SU-DHL-6 (cell line): ENCODE results near the gene FAM53B.

Experiments
- H2AFZ ChIP-seq: fragments of 200-600 bp; sonication (generic); 2 replicates; pipeline ENCODE4 v1.6.1; 2014; ENCODE audit warnings: low read depth, mild to moderate bottlenecking, moderate library complexity, mixed read lengths, antibody characterized with exemption, low read length; ENCODE audit not compliant: severe bottlenecking
- H3F3A ChIP-seq: fragments of 200-600 bp; shearing (Covaris generic); 2 replicates; pipeline ENCODE4 v1.6.0; 2016; ENCODE audit warnings: antibody characterized with exemption, mild to moderate bottlenecking; ENCODE audit not compliant: insufficient read depth
- H3K27ac ChIP-seq: fragments of 200-600 bp; sonication (generic); 2 replicates; pipeline ENCODE4 v1.5.1; 2016; ENCODE audit warnings: low read depth, mild to moderate bottlenecking, low read length, moderate library complexity, mixed read lengths
- H3K27me3 ChIP-seq: fragments of 200-600 bp; sonication (generic), shearing (Covaris generic); 2 replicates; pipeline ENCODE4 v1.6.0; 2014; ENCODE audit warnings: mild to moderate bottlenecking, low read length
- H3K36me3 ChIP-seq: fragments of 200-600 bp; sonication (generic); 2 replicates; pipeline ENCODE4 v1.6.1; 2014; ENCODE audit warnings: mild to moderate bottlenecking, low read length, mixed read lengths
- H3K4me2 ChIP-seq: fragments of 300-600, 200-600 bp; shearing (Covaris generic), sonication (generic); 2 replicates; pipeline ENCODE4 v1.6.0; 2014; ENCODE audit warnings: low read length, low read depth, mild to moderate bottlenecking; ENCODE audit not compliant: poor library complexity, severe bottlenecking
- H3K4me3 ChIP-seq: fragments of 200-600 bp; sonication (generic); 2 replicates; pipeline ENCODE4 v1.5.1; 2014; ENCODE audit warnings: antibody characterized with exemption, low read length, mild to moderate bottlenecking, mixed read lengths; ENCODE audit not compliant: insufficient read depth, poor library complexity, severe bottlenecking
- H3K79me2 ChIP-seq: fragments of 200-600 bp; sonication (generic); 2 replicates; pipeline ENCODE4 v1.6.1; 2014; ENCODE audit warnings: mild to moderate bottlenecking, low read length, moderate library complexity; ENCODE audit not compliant: insufficient read depth
- H3K9ac ChIP-seq: fragments of 200-600 bp; sonication (generic); 2 replicates; pipeline ENCODE4 v1.7.0; 2014; ENCODE audit warnings: mild to moderate bottlenecking, low read length
- H3K9me2 ChIP-seq: fragments of 200-600 bp; sonication (generic); replicated peaks from 2 replicates; pipeline ENCODE4 v1.6.1; 2014; ENCODE audit warnings: low read length; ENCODE audit not compliant: insufficient read depth
- H3K9me3 ChIP-seq: fragments of 200-600 bp; sonication (generic); 2 replicates; pipeline ENCODE4 v1.6.1; 2014; ENCODE audit warnings: low read length, mixed read lengths; ENCODE audit not compliant: insufficient read depth
- H4K20me1 ChIP-seq: fragments of 200-600 bp; sonication (generic); 2 replicates; pipeline ENCODE4 v1.6.1; 2014; ENCODE audit warnings: low read depth, mild to moderate bottlenecking, antibody characterized with exemption, low read length, moderate library complexity, mixed read lengths
- CTCF ChIP-seq: fragments of 200-600 bp; sonication (generic); IDR thresholded peaks from one replicate; pipeline ENCODE4 v1.5.1; 2017; ENCODE audit warnings: antibody characterized with exemption, mild to moderate bottlenecking, low read length, moderate library complexity; ENCODE audit not compliant: insufficient read depth, poor library complexity, severe bottlenecking
- EZH2phosphoT487 ChIP-seq: fragments of 200-600 bp; sonication (generic), shearing (Covaris generic); conservative IDR thresholded peaks from 2 replicates; pipeline ENCODE4 v1.6.1; 2018; ENCODE audit warnings: mild to moderate bottlenecking, antibody characterized with exemption, low read length, moderate library complexity, mixed read lengths

The FAM53B gene

GRCh38 chr10:124686707-124687376 lies 57.3 kb downstream of the FAM53B start:
- Histone ChIP-seq H3F3A (peaks cover 15% of the 10 kb centered on the region), H3K4me2 (no peak overlapping the region), H3K79me2 (peaks cover 100% of the 10 kb centered on the region), H3K9me2 (no peaks in the 10 kb centered on the region), H3K9ac (no peak overlapping the region), H2AFZ (no peak overlapping the region), H3K27me3 (no peaks in the 10 kb centered on the region), H4K20me1 (peaks cover 9% of the 10 kb centered on the region), H3K27ac (0 out of 2 replicates have a peak overlapping the region, but pooled peaks have one; percentile 14), H3K9me3 (no peaks in the 10 kb centered on the region), H3K36me3 (peaks cover 51% of the 10 kb centered on the region), H3K4me3 (no peak overlapping the region)
- TF ChIP-seq EZH2phosphoT487 (no peak), CTCF (no peak)

- no peak for TF ChIP-seq EZH2phosphoT487
- no peak for TF ChIP-seq CTCF
- Histone ChIP-seq H3K79me2 (peaks cover 100% of the 10 kb centered on the region), H3K36me3 (peaks cover 46% of the 10 kb centered on the region), H3K27ac (no peak overlapping the region), H3K9me2 (no peaks in the 10 kb centered on the region), H3F3A (peaks cover 15% of the 10 kb centered on the region), H4K20me1 (peaks cover 19% of the 10 kb centered on the region), H3K4me3 (no peak overlapping the region), H3K9ac (no peak overlapping the region), H3K4me2 (no peak overlapping the region), H3K9me3 (no peaks in the 10 kb centered on the region), H3K27me3 (no peaks in the 10 kb centered on the region), H2AFZ (no peak overlapping the region)
These were observed 58.9 kb downstream of the FAM53B start for GRCh38 chr10:124685261-124685660.

- peaks cover 27% of the 10 kb centered on the region for H4K20me1 ChIP-seq
- H3F3A ChIP-seq: peaks cover 12% of the 10 kb centered on the region
- H3K4me2 ChIP-seq: no peak overlapping the region
- H2AFZ ChIP-seq: no peak overlapping the region
- H3K9me3 ChIP-seq: no peaks in the 10 kb centered on the region
- TF ChIP-seq EZH2phosphoT487 (no peak), CTCF (no peak)
- H3K9me2 ChIP-seq: no peaks in the 10 kb centered on the region
- no peak overlapping the region for H3K9ac ChIP-seq
- no peaks in the 10 kb centered on the region for H3K27me3 ChIP-seq
- no peak overlapping the region for H3K27ac ChIP-seq
- H3K79me2 ChIP-seq: peaks cover 100% of the 10 kb centered on the region
- H3K4me3 ChIP-seq: no peak overlapping the region
- H3K36me3 ChIP-seq: peaks cover 45% of the 10 kb centered on the region
These were observed 60.4 kb downstream of the FAM53B start for GRCh38 chr10:124683814-124684213.
